GM06990 (cell line): Measurements from ENCODE around the gene MLF2.

Source experiments
- DNase-seq: peaks from one replicate; pipeline ENCODE4 v3.0.0-alpha.2; 2011; ENCODE audit not compliant: insufficient read length; ENCODE audit errors: extremely low read depth
- H3K27me3 ChIP-seq: replicated peaks from 2 replicates; pipeline ENCODE4 v1.6.0; 2011; ENCODE audit warnings: low read length; ENCODE audit not compliant: control insufficient read depth, insufficient read depth
- H3K36me3 ChIP-seq: 2 replicates; pipeline ENCODE4 v1.5.1; 2011; ENCODE audit warnings: low read length; ENCODE audit not compliant: control insufficient read depth, insufficient read depth
- H3K4me3 ChIP-seq: replicated peaks from 2 replicates; pipeline ENCODE4 v1.5.1; 2011; ENCODE audit warnings: low read depth, mild to moderate bottlenecking, control low read depth, low read length
- TF ChIP-seq, protein P1 (sequence below): IDR thresholded peaks from 2 replicates; pipeline ENCODE4 v1.5.1; 2011; ENCODE audit warnings: low read length, control low read depth, mild to moderate bottlenecking, inconsistent platforms; ENCODE audit not compliant: insufficient read depth, poor library complexity, severe bottlenecking

MLF2 gene

GRCh38 chr12:6735448-6736191, 17.3 kb downstream of the MLF2 start:
- no peak for DNase-seq
- H3K36me3 ChIP-seq: peaks cover 4% of the 10 kb centered on the region
- TF ChIP-seq, protein P1, sequence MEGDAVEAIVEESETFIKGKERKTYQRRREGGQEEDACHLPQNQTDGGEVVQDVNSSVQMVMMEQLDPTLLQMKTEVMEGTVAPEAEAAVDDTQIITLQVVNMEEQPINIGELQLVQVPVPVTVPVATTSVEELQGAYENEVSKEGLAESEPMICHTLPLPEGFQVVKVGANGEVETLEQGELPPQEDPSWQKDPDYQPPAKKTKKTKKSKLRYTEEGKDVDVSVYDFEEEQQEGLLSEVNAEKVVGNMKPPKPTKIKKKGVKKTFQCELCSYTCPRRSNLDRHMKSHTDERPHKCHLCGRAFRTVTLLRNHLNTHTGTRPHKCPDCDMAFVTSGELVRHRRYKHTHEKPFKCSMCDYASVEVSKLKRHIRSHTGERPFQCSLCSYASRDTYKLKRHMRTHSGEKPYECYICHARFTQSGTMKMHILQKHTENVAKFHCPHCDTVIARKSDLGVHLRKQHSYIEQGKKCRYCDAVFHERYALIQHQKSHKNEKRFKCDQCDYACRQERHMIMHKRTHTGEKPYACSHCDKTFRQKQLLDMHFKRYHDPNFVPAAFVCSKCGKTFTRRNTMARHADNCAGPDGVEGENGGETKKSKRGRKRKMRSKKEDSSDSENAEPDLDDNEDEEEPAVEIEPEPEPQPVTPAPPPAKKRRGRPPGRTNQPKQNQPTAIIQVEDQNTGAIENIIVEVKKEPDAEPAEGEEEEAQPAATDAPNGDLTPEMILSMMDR: peak; percentile 71
- H3K4me3 ChIP-seq: no peak overlapping the region
- no peaks in the 10 kb centered on the region for H3K27me3 ChIP-seq

DNA sequence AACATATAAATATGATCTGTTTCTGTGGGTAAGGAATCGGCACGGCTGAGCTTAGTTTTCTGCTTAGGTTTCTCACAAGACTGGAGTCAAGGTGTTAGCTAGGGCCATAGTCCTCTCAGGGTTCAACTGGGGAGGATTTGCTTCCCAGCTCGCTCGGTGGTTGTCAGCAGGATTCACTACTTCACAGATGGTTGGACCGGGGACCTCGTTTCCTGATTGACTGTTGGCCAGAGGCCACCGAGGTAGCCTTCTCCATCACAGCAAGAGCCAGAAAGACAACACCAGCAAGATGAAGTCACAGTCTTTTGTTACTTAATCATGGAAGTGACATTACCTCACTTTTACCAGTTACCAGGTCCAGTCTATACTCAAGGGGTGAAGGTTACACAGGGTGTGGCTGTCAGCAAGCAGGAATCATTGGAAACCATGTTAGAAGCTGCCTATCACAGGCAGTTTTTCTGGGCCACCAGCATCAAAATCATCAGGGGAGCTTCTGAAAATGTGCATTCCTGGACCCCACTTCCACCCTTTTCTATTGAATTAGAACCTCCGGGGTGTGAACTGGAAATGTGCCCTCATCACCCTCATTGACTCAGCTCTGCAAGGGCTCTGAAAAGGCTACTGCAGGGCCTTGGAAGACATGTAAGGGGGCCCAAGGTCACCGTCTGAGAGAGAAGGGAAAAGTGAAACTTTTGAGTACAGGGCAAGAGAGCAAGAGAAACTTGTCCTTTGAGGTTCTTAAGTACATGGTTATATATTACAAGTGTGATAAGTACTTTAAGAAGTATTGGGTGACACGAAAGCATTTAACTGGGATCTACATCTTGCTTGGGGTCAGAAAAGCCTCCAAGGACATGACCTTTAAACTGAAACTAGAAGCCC, 18.2 kb downstream of the MLF2 start:
- TF ChIP-seq, protein P1: no peak
- Histone ChIP-seq H3K4me3 (no peak overlapping the region), H3K36me3 (peaks cover 9% of the 10 kb centered on the region), H3K27me3 (no peaks in the 10 kb centered on the region)
- no peak for DNase-seq

DNA sequence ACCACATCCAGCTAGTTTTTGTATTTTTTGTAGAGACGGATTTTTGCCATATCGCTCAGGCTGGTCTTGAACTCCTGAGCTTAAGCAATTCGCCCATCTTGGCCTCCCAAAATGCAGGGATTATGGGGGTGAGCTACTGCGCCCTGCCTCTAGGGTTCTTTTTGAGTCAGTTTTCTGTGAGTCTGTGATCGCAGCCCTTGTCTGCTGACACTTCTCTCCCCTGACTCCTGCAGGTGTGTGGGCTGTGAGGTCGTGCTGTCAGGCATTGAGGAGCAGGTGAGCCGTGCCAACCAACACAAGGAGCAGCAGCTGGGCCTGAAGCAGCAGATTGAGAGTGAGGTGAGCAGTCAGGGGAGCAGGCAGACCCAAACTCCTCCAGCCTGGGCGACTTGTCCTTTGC, 22.8 kb downstream of the MLF2 start:
- DNase-seq: no peak
- Histone ChIP-seq H3K27me3 (no peaks in the 10 kb centered on the region), H3K4me3 (no peak overlapping the region), H3K36me3 (peaks cover 14% of the 10 kb centered on the region)
- TF ChIP-seq, protein P1: no peak

GRCh38 chr12:6729186-6729585, 23.8 kb downstream of the MLF2 start:
- H3K4me3 ChIP-seq: no peak overlapping the region
- TF ChIP-seq, protein P1: no peak
- H3K27me3 ChIP-seq: no peaks in the 10 kb centered on the region
- H3K36me3 ChIP-seq: peaks cover 14% of the 10 kb centered on the region
- no peak for DNase-seq

DNA sequence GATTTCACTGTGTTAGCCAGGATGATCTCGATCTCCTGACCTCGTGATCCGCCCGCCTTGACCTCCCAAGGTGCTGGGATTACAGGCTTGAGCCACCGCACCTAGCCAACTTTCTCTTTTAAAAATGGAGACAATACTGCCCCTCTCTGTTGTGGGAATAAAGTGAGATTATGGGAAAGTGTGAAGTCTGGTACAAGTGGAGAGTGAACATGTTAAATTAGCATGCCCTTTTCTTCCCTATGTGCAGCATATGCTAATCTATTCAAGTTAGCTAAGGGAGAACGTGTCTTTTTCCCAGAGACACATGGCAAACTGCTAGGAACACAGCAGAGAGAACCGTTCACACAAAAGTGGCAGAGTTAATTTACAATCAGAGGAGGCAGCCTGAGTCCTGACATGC, 27.6 kb downstream of the MLF2 start:
- Histone ChIP-seq H3K27me3 (no peaks in the 10 kb centered on the region), H3K4me3 (no peak overlapping the region), H3K36me3 (peaks cover 9% of the 10 kb centered on the region)
- no peak for DNase-seq
- TF ChIP-seq, protein P1: no peak
